Naive B cell (primary cell): ENCODE results near the gene ST3GAL3. TPM values are rescaled to one million over a fixed set of nuclear protein-coding genes. Genes with fewer than 3 reads are reported as not detected.

Experiments used
- ATAC-seq, 2 donors: fragments of 150-1000 bp; cut with Tn5 transposase; 2 replicates each; pipeline ENCODE4 v1.10.0; 2021; ENCODE audit warnings: low read depth in 2 of 2, mild to moderate bottlenecking in 2 of 2, moderate library complexity in 2 of 2
- DNase-seq: peaks from one replicate; pipeline ENCODE4 v3.0.0; 2022
- H3K27ac Mint-ChIP-seq, 6 donors: one replicate each; pipeline ENCODE4 v1.8.0; 2020 to 2022; ENCODE audit warnings: mild to moderate bottlenecking in 6 of 6, mixed read lengths in 6 of 6, moderate library complexity in 5 of 6, inconsistent platforms in 2 of 6
- H3K27me3 Mint-ChIP-seq, 3 donors: one replicate each; pipeline ENCODE4 v1.8.0; 2021 to 2022; ENCODE audit warnings: mixed read lengths in 3 of 3, mild to moderate bottlenecking in 1 of 3
- H3K36me3 Mint-ChIP-seq, 2 donors: one replicate each; pipeline ENCODE4 v1.8.0; 2020 to 2022; ENCODE audit warnings: mixed read lengths in 2 of 2, inconsistent platforms in 1 of 2, mild to moderate bottlenecking in 1 of 2
- H3K4me1 Mint-ChIP-seq, 3 donors: one replicate each; pipeline ENCODE4 v1.8.0; 2020 to 2022; ENCODE audit warnings: mixed read lengths in 3 of 3, inconsistent platforms in 1 of 3, mild to moderate bottlenecking in 1 of 3, moderate library complexity in 1 of 3
- H3K4me3 Mint-ChIP-seq, 8 donors: one replicate each; pipeline ENCODE4 v1.8.0; 2020 to 2022; ENCODE audit warnings: mild to moderate bottlenecking in 8 of 8, mixed read lengths in 8 of 8, moderate library complexity in 8 of 8, inconsistent platforms in 2 of 8
- H3K9me3 Mint-ChIP-seq, 7 donors: one replicate each; pipeline ENCODE4 v1.8.0; 2020 to 2022; ENCODE audit warnings: mixed read lengths in 7 of 7, mild to moderate bottlenecking in 5 of 7, inconsistent platforms in 2 of 7, moderate library complexity in 1 of 7
- polyA plus RNA-seq, 6 donors: library from polyadenylated mRNA; unstranded; fragments of 300-500 nt; fragmentation: Illumina TruSeq; gene quantifications; one replicate each; pipeline ENCODE4 v1.2.3, GENCODE V29; 2021; ENCODE audit warnings: low read depth in 6 of 6

ST3GAL3 gene
- polyA plus RNA-seq, 6 donors from 2014 or later = 7.9 to 16.1 (median 9.8) TPM

DNA sequence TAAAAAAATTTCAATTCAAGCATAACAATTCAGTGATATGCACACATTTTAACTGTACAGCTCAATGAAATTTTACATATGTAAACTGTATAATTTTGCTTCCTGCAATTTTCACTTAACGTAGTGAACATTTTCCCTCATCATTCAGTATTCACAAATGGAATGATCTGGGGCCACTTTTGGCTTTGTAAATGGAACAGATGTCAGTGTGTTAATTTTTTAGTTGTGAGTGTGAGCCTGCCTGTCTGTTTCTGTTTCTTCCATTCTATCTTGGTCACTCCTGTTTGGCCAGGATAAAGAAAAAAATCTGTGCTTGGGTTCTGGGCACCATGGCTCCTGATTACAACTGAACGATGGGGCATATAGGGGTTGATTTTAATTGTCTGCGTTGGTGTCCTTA is 20.5 kb upstream of the ST3GAL3 start:
- peaks cover 0 to 14% (median 8%) of the 10 kb centered on the region in 3 donors for H3K4me1 Mint-ChIP-seq
- H3K9me3 Mint-ChIP-seq = no peaks in the 10 kb centered on the region
- H3K27me3 Mint-ChIP-seq = no peaks in the 10 kb centered on the region
- H3K4me3 Mint-ChIP-seq = no peak overlapping the region
- H3K36me3 Mint-ChIP-seq = peaks cover 25 to 35% of the 10 kb centered on the region in 2 donors
- no peak for DNase-seq
- H3K27ac Mint-ChIP-seq = peak overlapping the region in 1 of 6 donors; percentile 8
- no peak for ATAC-seq

DNA sequence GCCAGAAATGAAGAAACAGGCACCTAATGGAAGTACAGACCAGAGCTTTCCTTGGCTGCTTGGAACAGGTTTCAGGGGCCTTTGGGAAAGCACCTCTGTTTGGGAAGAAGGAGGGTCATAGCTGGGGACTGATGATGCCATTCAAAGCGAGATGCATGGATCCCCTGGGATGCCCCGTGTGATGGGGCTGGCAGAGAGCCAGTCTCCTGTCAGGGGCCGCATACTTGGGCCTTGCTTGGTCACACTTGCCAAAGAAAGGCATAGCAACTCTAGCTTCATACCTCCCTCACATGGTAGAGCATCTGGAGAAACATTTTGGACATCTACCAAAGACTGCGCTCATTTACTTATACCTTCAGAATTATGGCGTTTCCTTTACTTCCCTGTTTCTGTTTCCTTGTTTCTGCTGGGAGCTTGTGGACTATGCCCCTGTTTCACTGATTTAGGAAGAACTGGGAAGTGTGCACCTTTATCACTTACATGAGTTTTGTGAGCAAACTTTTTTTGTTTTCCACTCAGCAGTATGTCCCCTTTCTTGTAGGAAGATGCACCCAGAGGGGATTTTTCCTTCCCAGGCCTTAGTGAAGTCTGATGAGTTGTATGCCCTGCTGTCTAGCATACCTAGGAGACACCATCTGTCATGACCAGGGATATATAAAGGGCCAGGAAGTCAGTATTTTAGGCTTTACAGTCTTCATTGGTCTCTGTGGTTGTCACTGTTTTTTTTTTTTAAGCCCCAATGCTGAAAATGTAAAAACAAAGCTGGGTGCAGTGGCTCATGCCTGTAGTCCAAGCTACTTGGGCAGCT is 19.8 kb upstream of the ST3GAL3 start:
- H3K27ac Mint-ChIP-seq = peak overlapping the region in 2 of 6 donors; percentile 8 to 28
- H3K4me3 Mint-ChIP-seq = no peak overlapping the region
- DNase-seq (no peak), ATAC-seq (no peak)
- H3K4me1 Mint-ChIP-seq = peaks cover 0 to 14% (median 8%) of the 10 kb centered on the region in 3 donors
- peaks cover 29 to 42% of the 10 kb centered on the region in 2 donors for H3K36me3 Mint-ChIP-seq
- H3K9me3 Mint-ChIP-seq = no peaks in the 10 kb centered on the region
- H3K27me3 Mint-ChIP-seq = no peaks in the 10 kb centered on the region

- Mint-ChIP-seq H3K27me3 (no peaks in the 10 kb centered on the region), H3K4me1 (peaks cover 0 to 14% (median 8%) of the 10 kb centered on the region in 3 donors), H3K36me3 (peaks cover 32 to 43% of the 10 kb centered on the region in 2 donors), H3K9me3 (no peaks in the 10 kb centered on the region), H3K4me3 (no peak overlapping the region), H3K27ac (no peak overlapping the region)
- ATAC-seq (no peak), DNase-seq (no peak)
Measured at GRCh38 chr1:43688109-43688387, 19.3 kb upstream of the ST3GAL3 start.

DNA sequence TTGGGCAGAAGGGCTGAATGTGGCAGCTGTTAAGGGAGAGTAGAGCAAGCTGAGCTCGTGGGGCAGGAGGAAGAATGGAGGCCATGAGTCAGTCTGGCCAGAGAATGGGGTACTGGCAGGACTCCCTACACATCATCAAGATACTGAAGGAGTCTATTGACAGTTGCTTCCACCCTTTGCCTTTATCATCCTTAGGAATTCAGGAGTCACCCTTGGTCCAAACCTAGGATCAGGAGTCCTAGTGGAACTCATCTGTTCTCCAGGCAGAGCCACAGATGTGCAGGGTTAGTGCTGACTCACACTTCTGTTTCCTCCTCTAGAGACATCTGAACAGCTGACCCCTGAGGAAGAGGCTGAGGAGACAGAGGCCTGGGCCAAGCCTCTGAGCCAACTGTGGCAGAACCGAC is 18.7 kb upstream of the ST3GAL3 start:
- H3K27me3 Mint-ChIP-seq = no peaks in the 10 kb centered on the region
- no peak for ATAC-seq
- peaks cover 30 to 43% of the 10 kb centered on the region in 2 donors for H3K36me3 Mint-ChIP-seq
- H3K4me3 Mint-ChIP-seq = no peak overlapping the region
- no peak overlapping the region for H3K27ac Mint-ChIP-seq
- no peak for DNase-seq
- no peaks in the 10 kb centered on the region for H3K9me3 Mint-ChIP-seq
- H3K4me1 Mint-ChIP-seq = peaks cover 0 to 14% (median 8%) of the 10 kb centered on the region in 3 donors

GRCh38 chr1:43689289-43689688 is 18.0 kb upstream of the ST3GAL3 start:
- no peak for ATAC-seq
- peaks cover 26 to 41% of the 10 kb centered on the region in 2 donors for H3K36me3 Mint-ChIP-seq
- H3K4me3 Mint-ChIP-seq = no peak overlapping the region
- H3K27me3 Mint-ChIP-seq = no peaks in the 10 kb centered on the region
- H3K9me3 Mint-ChIP-seq = no peaks in the 10 kb centered on the region
- H3K4me1 Mint-ChIP-seq = peaks cover 0 to 13% (median 7%) of the 10 kb centered on the region in 3 donors
- peak overlapping the region in 1 of 6 donors; percentile 79 for H3K27ac Mint-ChIP-seq
- DNase-seq = no peak

- Mint-ChIP-seq H3K36me3 (peaks cover 17 to 24% of the 10 kb centered on the region in 2 donors), H3K4me1 (no peaks in the 10 kb centered on the region), H3K9me3 (no peaks in the 10 kb centered on the region), H3K4me3 (no peak overlapping the region), H3K27ac (peak overlapping the region in 1 of 6 donors; percentile 22), H3K27me3 (no peaks in the 10 kb centered on the region)
- ATAC-seq (no peak), DNase-seq (no peak)
Measured at GRCh38 chr1:43691871-43692815, 15.2 kb upstream of the ST3GAL3 start.

- no peak overlapping the region for H3K4me3 Mint-ChIP-seq
- no peaks in the 10 kb centered on the region for H3K9me3 Mint-ChIP-seq
- H3K36me3 Mint-ChIP-seq = peaks cover 17 to 20% of the 10 kb centered on the region in 2 donors
- no peaks in the 10 kb centered on the region for H3K27me3 Mint-ChIP-seq
- H3K4me1 Mint-ChIP-seq = no peaks in the 10 kb centered on the region
- DNase-seq = no peak
- H3K27ac Mint-ChIP-seq = no peak overlapping the region
- no peak for ATAC-seq
Measured at GRCh38 chr1:43693371-43693770, 14.0 kb upstream of the ST3GAL3 start.

- H3K9me3 Mint-ChIP-seq = no peaks in the 10 kb centered on the region
- H3K4me1 Mint-ChIP-seq = no peaks in the 10 kb centered on the region
- H3K27ac Mint-ChIP-seq = no peak overlapping the region
- H3K4me3 Mint-ChIP-seq = no peak overlapping the region
- DNase-seq (no peak), ATAC-seq (no peak)
- no peaks in the 10 kb centered on the region for H3K27me3 Mint-ChIP-seq
- H3K36me3 Mint-ChIP-seq = peaks cover 4 to 8% of the 10 kb centered on the region in 2 donors
Measured at GRCh38 chr1:43699281-43699680, 8.1 kb upstream of the ST3GAL3 start.

GRCh38 chr1:43703836-43704235 is 3.5 kb upstream of the ST3GAL3 start:
- H3K4me3 Mint-ChIP-seq = peak overlapping the region in 1 of 8 donors; percentile 8
- H3K4me1 Mint-ChIP-seq = peaks cover 20 to 32% (median 32%) of the 10 kb centered on the region in 3 donors
- peaks cover 4 to 10% of the 10 kb centered on the region in 2 donors for H3K36me3 Mint-ChIP-seq
- no peaks in the 10 kb centered on the region for H3K27me3 Mint-ChIP-seq
- ATAC-seq (no peak), DNase-seq (no peak)
- no peaks in the 10 kb centered on the region for H3K9me3 Mint-ChIP-seq
- H3K27ac Mint-ChIP-seq = peak overlapping the region in 2 of 6 donors; percentile 12 to 47

GRCh38 chr1:43704838-43705237 is 2.5 kb upstream of the ST3GAL3 start:
- peaks cover 4 to 10% of the 10 kb centered on the region in 2 donors for H3K36me3 Mint-ChIP-seq
- H3K9me3 Mint-ChIP-seq = no peaks in the 10 kb centered on the region
- peak overlapping the region in 5 of 8 donors; percentile 25 to 88 (median 60) for H3K4me3 Mint-ChIP-seq
- H3K27ac Mint-ChIP-seq = peak overlapping the region in 2 of 6 donors; percentile 76 to 94
- DNase-seq = no peak
- peaks cover 20 to 35% (median 34%) of the 10 kb centered on the region in 3 donors for H3K4me1 Mint-ChIP-seq
- no peaks in the 10 kb centered on the region for H3K27me3 Mint-ChIP-seq
- no peak for ATAC-seq

GRCh38 chr1:43705334-43705733 is 2.0 kb upstream of the ST3GAL3 start:
- DNase-seq (no peak), ATAC-seq (no peak)
- no peaks in the 10 kb centered on the region for H3K9me3 Mint-ChIP-seq
- H3K27me3 Mint-ChIP-seq = no peaks in the 10 kb centered on the region
- H3K36me3 Mint-ChIP-seq = peaks cover 4 to 10% of the 10 kb centered on the region in 2 donors
- H3K4me3 Mint-ChIP-seq = peak overlapping the region in 7 of 8 donors; percentile 24 to 94 (median 80)
- H3K4me1 Mint-ChIP-seq = peaks cover 20 to 36% (median 35%) of the 10 kb centered on the region in 3 donors
- peak overlapping the region in 4 of 6 donors; percentile 30 to 81 (median 69) for H3K27ac Mint-ChIP-seq

GRCh38 chr1:43705982-43706597 is 1.2 kb upstream of the ST3GAL3 start:
- H3K27ac Mint-ChIP-seq = peak overlapping the region in 1 of 6 donors; percentile 81
- H3K27me3 Mint-ChIP-seq = no peaks in the 10 kb centered on the region
- DNase-seq = no peak

GRCh38 chr1:43706598-43707189 is 642 bp upstream of the ST3GAL3 start:
- H3K4me3 Mint-ChIP-seq = peak overlapping the region; percentile 80 to 94 (median 92)
- DNase-seq (no peak), ATAC-seq (no peak)
- H3K27me3 Mint-ChIP-seq = no peaks in the 10 kb centered on the region
- peaks cover 1 to 10% of the 10 kb centered on the region in 2 donors for H3K36me3 Mint-ChIP-seq
- H3K4me1 Mint-ChIP-seq = peaks cover 20 to 38% (median 35%) of the 10 kb centered on the region in 3 donors
- H3K9me3 Mint-ChIP-seq = no peaks in the 10 kb centered on the region
- H3K27ac Mint-ChIP-seq = peak overlapping the region in 5 of 6 donors; percentile 44 to 74 (median 71)

More at GRCh38 chr1:43705982-43706597, 1.2 kb upstream of the ST3GAL3 start:
- Mint-ChIP-seq H3K9me3 (no peaks in the 10 kb centered on the region), H3K4me3 (peak overlapping the region; percentile 64 to 94 (median 92)), H3K4me1 (peaks cover 20 to 38% (median 35%) of the 10 kb centered on the region in 3 donors), H3K36me3 (peaks cover 4 to 10% of the 10 kb centered on the region in 2 donors)
- ATAC-seq = no peak
